NCI-H446 (cell line): ENCODE results near the gene PERM1.
A peak's percentile ranks its signal among the peaks of the same experiment; 100 is the strongest.

Experiments
- DNase-seq, 2 experiments: peaks; one replicate each; lab custom pipeline; 2025; lab: John Stamatoyannopoulos, UW

PERM1 gene

GRCh38 chr1:965526-966134, 16.3 kb downstream of the PERM1 start:
- DNase-seq, result no peak

DNA sequence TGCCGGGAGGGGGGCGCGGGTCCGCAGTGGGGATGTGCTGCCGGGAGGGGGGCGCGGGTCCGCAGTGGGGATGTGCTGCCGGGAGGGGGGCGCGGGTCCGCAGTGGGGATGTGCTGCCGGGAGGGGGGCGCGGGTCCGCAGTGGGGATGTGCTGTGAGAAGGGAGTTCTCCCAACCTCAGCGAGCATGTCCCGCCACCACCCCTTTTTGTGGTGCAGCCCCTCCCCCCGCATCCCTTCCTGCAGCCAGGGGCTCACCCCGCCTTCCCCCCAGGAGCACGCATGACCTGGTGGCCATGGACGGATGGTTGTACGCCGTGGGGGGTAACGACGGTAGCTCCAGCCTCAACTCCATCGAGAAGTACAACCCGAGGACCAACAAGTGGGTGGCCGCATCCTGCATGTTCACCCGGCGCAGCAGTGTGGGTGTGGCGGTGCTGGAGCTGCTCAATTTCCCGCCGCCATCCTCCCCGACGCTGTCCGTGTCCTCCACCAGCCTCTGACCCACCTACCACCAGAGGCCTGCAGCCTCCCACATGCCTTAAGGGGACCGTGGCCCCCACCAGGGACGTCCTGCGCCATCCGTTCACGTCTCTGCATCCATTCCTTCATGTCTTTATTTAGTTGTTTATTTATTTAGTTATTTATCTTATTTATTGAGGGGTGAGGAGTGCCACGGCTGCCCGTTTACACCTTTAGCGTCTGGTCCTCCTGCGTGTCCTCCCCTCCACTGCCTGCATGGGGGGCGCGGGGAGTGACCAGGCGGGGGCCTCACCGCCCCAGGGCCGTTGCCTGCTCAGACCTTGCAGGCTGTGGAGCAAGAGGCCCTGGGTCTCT, 17.0 kb downstream of the PERM1 start:
- DNase-seq, result no peak

DNA sequence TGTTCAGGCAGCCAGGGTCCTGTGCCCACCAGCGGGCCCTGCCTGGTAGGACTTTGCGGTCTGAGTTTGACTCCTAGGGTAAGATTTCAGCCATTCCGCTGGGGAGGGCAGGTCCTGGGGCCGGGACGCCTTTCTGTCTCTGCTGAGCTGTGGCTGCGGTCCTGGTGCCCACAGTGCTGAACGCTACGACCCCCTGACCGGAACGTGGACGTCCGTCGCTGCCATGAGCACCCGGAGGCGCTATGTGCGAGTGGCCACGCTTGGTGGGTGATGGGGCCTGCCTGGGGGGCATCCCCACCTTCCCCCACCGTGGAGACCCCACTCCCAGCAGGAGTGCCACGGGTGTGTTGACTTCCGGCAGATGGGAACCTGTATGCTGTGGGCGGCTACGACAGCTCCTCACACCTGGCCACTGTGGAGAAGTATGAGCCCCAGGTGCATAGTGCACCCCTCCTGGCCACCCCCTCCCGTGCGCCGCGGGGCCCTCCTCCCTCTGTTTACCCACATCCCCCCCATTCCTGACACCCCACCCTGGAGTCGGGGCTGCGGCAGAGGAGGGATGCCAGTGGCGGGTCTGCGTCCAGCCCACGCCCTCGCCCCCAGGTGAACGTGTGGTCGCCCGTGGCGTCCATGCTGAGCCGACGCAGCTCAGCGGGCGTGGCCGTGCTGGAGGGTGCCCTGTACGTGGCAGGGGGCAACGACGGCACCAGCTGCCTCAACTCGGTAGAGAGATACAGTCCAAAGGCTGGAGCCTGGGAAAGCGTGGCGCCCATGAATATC, 18.0 kb downstream of the PERM1 start:
- no peak for DNase-seq

DNA sequence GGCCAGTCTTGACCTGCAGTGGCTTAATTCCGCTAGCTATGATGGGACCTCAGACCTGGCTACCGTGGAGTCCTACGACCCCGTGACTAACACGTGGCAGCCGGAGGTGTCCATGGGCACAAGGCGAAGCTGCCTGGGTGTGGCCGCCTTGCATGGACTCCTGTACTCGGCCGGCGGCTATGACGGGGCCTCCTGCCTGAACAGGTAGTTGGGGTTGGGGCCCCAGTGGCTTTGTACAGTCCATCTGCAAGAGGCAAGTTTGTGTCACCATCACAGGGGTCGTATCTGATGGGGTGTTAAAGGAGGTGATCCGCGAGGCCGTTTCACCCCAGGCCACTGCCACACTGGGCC, 18.6 kb downstream of the PERM1 start:
- no peak for DNase-seq

DNA sequence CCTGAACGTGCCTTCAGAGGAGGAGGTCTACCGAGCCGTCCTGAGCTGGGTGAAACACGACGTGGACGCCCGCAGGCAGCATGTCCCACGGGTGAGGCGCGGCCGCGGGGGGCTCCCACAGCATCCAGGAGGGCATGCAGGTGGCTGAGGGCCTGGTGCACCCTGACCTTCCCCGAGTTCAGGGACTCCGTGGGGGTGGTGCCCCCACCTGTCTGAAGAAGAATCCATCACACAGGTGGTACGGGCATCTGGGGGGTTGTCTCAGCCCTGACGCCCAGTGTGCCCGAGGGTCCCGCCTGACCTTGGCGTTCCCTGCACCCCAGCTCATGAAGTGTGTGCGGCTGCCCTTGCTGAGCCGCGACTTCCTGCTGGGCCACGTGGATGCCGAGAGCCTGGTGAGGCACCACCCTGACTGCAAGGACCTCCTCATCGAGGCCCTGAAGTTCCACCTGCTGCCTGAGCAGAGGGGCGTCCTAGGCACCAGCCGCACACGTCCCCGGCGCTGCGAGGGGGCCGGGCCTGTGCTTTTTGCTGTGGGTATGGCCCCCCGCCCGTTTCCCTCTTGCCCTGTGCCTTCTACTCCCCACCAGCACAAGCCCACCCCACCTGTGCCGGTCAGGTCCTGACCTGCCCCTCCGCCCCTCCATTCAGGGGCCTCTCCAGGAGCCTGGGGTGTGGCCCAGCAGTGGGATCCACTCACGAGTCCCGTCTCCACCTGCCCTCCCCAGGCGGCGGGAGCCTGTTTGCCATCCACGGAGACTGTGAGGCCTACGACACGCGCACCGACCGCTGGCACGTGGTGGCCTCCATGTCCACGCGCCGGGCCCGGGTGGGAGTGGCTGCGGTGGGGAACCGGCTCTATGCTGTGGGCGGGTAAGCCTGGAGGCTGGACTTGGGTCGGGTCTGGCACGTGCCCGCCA, 19.3 kb downstream of the PERM1 start:
- DNase-seq, result no peak

DNA sequence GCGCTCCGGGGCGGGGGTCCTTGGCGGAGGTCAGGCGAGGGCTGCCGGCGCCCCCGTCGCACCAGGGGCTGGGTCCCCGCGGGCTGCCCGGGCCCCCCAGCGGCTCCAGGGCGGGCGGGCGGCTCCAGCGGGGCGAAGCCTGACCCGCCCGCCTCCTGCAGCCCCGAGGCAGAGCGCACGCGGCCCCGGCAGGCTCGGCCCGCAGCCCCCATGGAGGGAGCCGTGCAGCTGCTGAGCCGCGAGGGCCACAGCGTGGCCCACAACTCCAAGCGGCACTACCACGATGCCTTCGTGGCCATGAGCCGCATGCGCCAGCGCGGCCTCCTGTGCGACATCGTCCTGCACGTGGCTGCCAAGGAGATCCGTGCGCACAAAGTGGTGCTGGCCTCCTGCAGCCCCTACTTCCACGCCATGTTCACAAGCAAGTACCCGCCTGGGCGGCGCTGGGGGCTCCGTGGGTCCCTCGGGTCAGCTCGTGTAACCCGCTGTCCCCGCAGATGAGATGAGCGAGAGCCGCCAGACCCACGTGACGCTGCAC, 20.7 kb downstream of the PERM1 start:
- DNase-seq, result no peak

DNA sequence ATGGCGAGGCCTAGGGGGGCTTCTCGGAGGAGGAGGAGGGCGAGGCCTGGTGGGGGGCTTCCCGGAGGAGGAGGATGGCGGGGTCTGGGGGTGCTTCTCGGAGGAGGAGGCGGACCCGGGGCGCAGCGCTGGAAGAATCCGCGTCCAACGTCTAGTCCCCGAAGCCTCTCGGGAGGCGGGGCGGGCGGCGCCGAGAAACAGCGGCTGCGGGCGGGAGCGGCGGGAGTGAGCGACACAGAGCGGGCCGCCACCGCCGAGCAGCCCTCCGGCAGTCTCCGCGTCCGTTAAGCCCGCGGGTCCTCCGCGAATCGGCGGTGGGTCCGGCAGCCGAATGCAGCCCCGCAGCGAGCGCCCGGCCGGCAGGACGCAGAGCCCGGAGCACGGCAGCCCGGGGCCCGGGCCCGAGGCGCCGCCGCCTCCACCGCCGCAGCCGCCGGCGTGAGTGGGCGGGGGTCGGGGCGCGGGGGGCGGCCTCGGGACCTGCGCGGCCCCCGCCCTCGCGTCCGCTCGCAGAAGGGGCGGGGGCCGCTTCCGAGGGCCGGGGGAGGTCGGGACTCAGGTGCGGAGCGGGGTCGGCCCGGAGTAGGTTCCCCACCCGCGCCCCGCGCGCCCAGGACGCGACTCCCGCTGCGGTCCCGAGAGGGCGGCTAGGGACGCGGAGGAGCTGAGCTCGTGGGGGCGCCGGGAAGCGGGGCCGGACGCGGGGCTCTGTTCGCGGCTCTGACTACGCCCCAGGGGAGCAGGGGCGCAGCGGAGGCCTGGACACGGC, 21.3 kb downstream of the PERM1 start, which contains the start of gene KLHL17:
Gene KLHL17, plus strand, starts transcription at position 222 of the 769 bp plus-strand sequence. Its CDS starts 110 bp downstream, at position 332.
- DNase-seq, result peak in 1 of 2 experiments; percentile 76

GRCh38 chr1:959731-960362, 22.0 kb downstream of the PERM1 start:
- DNase-seq, result no peak

DNA sequence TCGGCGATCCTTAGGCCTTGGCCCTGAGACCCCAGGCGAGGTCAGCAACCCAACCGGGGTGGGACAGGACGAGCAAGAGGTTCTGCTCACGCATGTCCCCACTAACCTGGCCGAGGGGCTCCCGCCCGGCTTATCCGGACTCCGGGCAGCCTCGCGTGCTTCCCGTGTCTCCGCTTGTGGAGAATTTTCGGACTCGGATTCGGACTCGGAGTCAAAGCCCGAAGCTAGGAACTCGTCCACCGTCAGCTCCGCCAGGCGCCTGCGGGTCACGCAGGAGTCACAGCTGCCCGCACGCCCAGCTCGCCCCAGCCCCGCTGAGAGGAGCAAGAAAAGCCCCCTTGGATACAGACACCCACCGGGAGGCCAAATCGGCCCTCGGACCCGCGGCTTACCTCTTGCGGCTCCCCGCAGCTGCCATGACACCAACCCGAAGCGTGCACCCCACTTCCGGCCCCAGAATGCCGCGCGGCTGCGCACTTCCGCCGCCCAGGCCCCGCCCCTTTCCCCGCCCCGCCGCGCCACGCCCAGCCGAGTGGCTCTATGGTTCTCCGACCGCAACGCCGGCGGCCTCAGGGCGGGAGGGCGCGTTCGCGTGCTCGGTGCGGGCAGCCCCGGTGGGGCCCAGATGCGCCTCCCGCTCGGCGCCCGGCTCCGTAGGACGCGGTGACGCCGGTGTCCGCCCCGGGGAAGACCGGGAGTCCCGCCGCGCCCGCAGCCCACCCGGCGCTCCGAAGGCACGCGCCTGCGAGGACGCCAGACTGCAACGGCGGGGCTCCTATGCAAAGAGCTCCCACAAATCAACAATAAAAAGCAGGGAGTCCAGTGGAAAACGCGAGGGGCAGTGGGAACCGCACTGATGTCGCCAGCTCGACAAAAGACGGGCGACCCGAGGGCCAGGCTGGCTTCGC, 22.8 kb downstream of the PERM1 start, which contains the start of gene NOC2L:
Gene NOC2L, minus strand, starts transcription at position 434 of the 908 bp plus-strand sequence. Its CDS starts 16 bp downstream, at position 418.
- peak; percentile 85 to 93 for DNase-seq

- DNase-seq, result no peak
Observed at GRCh38 chr1:956636-957035, 25.3 kb downstream of the PERM1 start.

DNA sequence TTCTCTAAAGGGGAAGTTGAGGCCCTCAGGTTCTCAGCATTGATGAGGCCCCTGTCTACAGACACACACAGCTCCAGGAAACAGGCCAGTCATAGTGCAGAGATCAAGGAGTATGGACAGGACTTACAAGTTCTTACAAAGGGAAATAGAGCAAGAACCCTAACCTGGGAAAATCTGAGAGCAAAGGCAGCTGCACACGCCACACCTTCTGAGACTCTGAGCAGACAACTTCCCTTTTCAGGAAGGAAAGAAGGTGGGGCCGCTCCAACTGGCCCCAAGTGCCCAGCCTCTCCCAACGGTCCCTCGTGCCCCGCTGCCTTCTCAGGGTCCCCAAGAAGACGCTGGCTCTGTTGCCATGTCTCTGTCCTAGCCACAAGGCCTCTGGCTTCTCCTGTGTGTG, 26.4 kb downstream of the PERM1 start:
- DNase-seq, result no peak

DNA sequence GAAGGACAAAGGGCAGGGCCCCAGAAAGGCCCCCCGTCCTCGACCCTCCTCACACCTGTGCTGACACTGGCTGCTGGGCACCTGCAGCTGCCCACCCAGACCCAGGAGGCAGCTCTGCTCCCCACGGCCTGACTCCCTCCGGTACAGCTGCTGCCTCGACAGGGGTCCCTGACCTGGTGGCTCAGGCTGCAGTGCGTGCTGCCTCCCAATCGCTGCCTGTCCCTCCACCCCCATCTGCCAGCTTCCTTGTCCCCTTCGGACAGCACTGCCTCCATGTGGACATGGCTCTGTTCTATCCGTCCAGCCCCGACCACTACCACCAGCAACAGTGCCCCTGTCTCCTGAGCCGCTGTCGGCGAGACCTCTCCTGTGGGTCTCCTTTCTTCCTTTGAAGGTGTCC, 27.0 kb downstream of the PERM1 start:
- DNase-seq, result no peak

DNA sequence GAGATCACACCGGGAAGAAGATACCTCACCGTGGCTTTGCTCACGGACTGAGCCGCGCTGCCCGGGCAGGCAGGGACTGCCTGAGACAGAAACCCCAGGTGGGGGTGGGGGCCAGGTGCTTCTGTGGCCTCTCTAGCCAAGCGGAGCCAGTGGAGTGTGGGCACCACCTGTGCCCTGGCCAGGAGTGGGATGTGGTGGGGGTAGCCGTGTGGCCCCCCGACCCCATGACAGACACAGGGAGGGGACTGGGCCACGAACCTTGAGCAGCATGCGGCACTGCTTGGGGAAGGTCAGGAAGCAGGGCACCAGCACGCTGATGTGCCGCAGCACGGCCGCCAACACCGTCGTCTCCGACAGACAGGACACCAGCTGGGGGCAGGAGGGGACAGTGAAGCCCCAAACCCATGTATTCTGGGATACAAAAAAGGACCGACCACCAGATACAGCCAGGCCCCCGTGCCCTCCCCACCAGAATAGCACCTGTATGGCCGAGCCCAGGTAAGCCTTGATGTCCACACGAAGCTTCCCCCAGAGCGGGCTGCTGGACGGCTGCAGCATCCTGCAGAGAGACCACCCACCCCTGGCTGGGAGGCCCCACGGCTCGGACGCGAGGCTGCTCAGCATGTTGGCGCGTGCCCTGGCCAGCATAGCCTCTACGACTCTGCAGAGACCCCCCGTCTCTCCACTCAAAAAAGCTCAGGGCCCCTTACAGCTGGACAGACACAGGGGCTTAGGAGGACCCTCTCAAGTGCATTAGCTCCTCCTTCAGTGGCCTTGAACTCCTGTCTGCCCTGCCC, 28.2 kb downstream of the PERM1 start:
- DNase-seq, result no peak

- DNase-seq, result no peak
Observed at GRCh38 chr1:952603-953002, 29.3 kb downstream of the PERM1 start.

DNA sequence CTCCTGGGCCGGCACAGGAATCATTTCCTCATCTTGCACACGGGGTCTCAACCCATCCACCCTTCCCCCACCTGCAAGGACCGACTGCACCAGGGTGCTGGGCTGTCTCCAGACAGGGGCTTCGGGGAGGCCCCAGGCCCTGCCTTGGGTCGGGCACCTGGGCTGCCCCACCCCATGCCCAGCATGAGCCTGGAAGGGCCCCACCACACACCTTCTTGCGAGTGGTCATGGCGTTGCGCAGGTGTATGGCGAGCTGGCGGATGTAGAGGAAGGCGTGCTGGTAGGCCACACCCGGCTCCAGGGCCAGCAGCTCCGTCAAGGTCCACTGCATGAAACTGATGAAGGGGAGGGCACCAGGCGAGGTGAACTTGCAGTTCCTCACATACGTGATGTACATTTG, 29.7 kb downstream of the PERM1 start:
- no peak for DNase-seq

DNA sequence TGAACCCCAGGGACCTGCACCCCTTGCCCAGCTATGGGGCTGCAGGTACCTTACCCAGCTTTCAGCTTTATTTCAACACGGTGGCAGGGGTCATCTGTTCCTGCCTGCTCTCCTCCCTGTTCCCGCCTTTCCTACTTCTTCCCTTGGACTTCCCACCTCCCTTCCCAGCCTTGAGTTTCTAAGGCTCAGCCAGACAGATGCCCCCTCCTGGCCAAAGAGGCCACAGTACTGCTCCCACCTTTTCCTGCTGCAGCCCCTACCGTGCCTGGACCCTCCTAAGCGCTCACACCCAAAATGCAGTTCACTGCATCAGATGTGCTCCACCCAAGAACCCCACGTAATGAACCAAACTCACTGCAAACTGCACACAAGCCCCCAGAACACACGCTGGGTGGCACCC, 30.5 kb downstream of the PERM1 start:
- no peak for DNase-seq

- no peak for DNase-seq
Observed at GRCh38 chr1:950881-951280, 31.0 kb downstream of the PERM1 start.

GRCh38 chr1:950268-950667, 31.6 kb downstream of the PERM1 start:
- DNase-seq, result no peak
